Thyroid gland (tissue), 4 donors: ENCODE results near the gene OSBP2. TPM values are rescaled to one million over a fixed set of nuclear protein-coding genes. Genes with fewer than 3 reads are reported as not detected.

Experiments
- DNase-seq, 2 donors: peaks; one replicate each; pipeline ENCODE4 v3.0.0-alpha.2; 2019
- H3K27ac ChIP-seq, 3 donors: fragments of 200-600 bp; sonication (generic); 1 replicate in 2 of 3; 2 replicates in 1 of 3; pipeline ENCODE4 v1.5.1; 2016 to 2019; ENCODE audit warnings: mild to moderate bottlenecking in 1 of 3, moderate library complexity in 1 of 3
- H3K27me3 ChIP-seq: fragments of 200-600 bp; sonication (generic); one replicate; pipeline ENCODE4 v1.5.1; 2019
- H3K36me3 ChIP-seq, 2 donors: fragments of 200-600 bp; sonication (generic); one replicate each; pipeline ENCODE4 v1.5.1; 2016 to 2019
- H3K4me1 ChIP-seq, 2 donors: fragments of 200-600 bp; sonication (generic); one replicate each; pipeline ENCODE4 v1.5.1; 2017 to 2019
- H3K4me3 ChIP-seq, 3 donors: fragments of 200-600 bp; sonication (generic); replicated peaks in 1 of 3; 1 replicate in 2 of 3; 2 replicates in 1 of 3; pipeline ENCODE4 v1.5.1; 2016; ENCODE audit warnings: mild to moderate bottlenecking in 1 of 3
- H3K9me3 ChIP-seq: fragments of 200-600 bp; sonication (generic); one replicate; pipeline ENCODE4 v1.5.1; 2017
- POLR2A ChIP-seq, 2 donors: fragments of 450-650 bp; IDR thresholded peaks; one replicate each; pipeline ENCODE4 v1.6.1; 2017; ENCODE audit warnings: antibody characterized with exemption in 2 of 2, mild to moderate bottlenecking in 2 of 2, moderate library complexity in 1 of 2
- WGBS, 2 donors: methylation state at CpG; one replicate each; pipeline ENCODE4 v1.1.5; 2017; 5-methylcytosine and 5-hydroxymethylcytosine counted together
- intact Hi-C: fragments of 100-400 bp; cut with DNase I; formaldehyde crosslinking; loops from one replicate; pipeline ENCODE4 v1.15.1; 2023
- total RNA-seq, 4 donors: library from RNA; depleted of rRNA; stranded (reverse); fragments of >200 nt; gene quantifications; one replicate each; pipeline ENCODE4 v1.2.3, GENCODE V29; 2016
- TF ChIP-seq, protein P1 (sequence below), 6 experiments: fragments of 200-600 bp in 3 of 6; fragments of 450-650 bp in 3 of 6; sonication (generic) in 3 of 6; IDR thresholded peaks; one replicate each; pipeline ENCODE4 v1.5.1; 2016 to 2019; ENCODE audit warnings: antibody characterized with exemption in 6 of 6, mild to moderate bottlenecking in 2 of 6, inconsistent platforms in 1 of 6, moderate library complexity in 1 of 6

Gene OSBP2
- total RNA-seq, 4 donors from 2014 or later: 7.8 to 13.4 (median 11.5) TPM

DNA sequence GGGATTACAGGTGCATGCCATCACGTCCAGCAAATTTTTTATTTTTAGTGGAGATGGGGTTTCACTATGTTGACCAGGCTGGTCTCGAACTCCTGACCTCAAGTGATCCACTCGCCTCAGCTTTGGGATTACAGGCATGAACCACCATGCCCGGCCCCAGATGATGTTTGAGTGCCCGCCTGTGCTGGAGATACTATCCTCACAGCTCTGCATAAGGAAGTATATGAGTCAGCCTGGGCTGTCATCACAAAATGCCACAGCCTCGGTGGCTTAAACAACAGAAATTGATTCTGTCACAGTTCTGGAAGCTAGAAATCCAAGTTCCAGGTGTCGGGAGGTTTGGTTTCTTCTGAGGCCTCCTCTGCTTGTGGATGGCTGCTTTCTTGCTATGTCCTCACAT is 119.3 kb downstream of the OSBP2 start:
- no peak for TF ChIP-seq POLR2A (IDR thresholded peaks at IDR 0.05)
- TF ChIP-seq, protein P1, sequence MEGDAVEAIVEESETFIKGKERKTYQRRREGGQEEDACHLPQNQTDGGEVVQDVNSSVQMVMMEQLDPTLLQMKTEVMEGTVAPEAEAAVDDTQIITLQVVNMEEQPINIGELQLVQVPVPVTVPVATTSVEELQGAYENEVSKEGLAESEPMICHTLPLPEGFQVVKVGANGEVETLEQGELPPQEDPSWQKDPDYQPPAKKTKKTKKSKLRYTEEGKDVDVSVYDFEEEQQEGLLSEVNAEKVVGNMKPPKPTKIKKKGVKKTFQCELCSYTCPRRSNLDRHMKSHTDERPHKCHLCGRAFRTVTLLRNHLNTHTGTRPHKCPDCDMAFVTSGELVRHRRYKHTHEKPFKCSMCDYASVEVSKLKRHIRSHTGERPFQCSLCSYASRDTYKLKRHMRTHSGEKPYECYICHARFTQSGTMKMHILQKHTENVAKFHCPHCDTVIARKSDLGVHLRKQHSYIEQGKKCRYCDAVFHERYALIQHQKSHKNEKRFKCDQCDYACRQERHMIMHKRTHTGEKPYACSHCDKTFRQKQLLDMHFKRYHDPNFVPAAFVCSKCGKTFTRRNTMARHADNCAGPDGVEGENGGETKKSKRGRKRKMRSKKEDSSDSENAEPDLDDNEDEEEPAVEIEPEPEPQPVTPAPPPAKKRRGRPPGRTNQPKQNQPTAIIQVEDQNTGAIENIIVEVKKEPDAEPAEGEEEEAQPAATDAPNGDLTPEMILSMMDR (IDR thresholded peaks at IDR 0.05): no peak
- WGBS, 2 donors: 92 to 94% methylated on average over 7 of the region's 7 CpGs
- Histone ChIP-seq H3K36me3 (no peaks in the 10 kb centered on the region), H3K4me3 (no peak overlapping the region), H3K27me3 (no peaks in the 10 kb centered on the region), H3K4me1 (no peaks in the 10 kb centered on the region), H3K27ac (no peak overlapping the region), H3K9me3 (no peaks in the 10 kb centered on the region)
- intact Hi-C loops: no loop called here
- no peak for DNase-seq

DNA sequence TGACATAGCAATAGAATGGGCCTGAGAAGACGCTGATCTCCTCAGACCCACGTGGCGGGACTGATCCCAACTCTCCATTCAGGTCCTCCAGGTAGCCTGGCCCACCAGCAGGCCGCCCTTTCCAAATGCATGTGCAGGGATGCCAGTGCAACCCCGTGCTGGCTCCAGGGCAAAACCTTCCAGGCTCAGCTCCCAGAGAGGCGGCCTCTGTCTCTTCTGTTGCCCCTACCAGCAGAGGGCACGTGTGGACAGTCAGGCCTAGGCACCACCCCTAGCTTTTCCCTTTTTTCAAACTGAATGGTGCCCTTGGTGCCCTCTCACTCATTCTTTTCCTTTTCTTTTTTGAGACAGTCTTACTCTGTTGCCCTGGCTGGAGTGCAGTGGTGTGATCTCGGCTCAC is 121.7 kb downstream of the OSBP2 start:
- H3K27me3 ChIP-seq: peaks cover 7% of the 10 kb centered on the region
- H3K36me3 ChIP-seq: no peaks in the 10 kb centered on the region
- intact Hi-C loops: no loop called here
- no peaks in the 10 kb centered on the region for H3K9me3 ChIP-seq
- no peak for TF ChIP-seq POLR2A (IDR thresholded peaks at IDR 0.05)
- TF ChIP-seq, protein P1 (IDR thresholded peaks at IDR 0.05): no peak
- DNase-seq: no peak
- no peak overlapping the region for H3K4me3 ChIP-seq
- H3K4me1 ChIP-seq: no peaks in the 10 kb centered on the region
- no peak overlapping the region for H3K27ac ChIP-seq
- 74 to 83% methylated on average over 8 of the region's 8 CpGs for WGBS, 2 donors

DNA sequence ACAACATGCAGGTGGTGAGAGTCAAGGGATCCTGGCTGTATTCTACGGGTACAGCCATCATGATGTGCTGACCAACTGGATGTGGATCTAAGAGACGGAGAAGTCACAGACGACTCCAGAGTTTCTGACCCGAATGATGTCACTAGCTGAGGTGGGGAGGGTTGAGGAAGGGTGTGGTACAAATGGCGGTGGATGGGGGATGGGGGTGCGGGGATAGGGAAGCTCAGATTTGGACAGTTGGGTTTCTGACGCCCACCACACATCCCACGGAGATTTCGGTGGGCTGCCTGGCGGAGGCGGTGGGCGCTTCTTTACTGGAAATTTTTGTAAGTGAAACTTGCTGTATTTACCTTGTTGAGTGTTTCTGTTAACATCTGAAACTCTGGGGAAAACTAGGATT is 126.7 kb downstream of the OSBP2 start:
- DNase-seq: no peak
- Histone ChIP-seq H3K27ac (no peak overlapping the region), H3K4me3 (no peak overlapping the region), H3K36me3 (no peaks in the 10 kb centered on the region), H3K9me3 (no peaks in the 10 kb centered on the region), H3K4me1 (peaks cover 7 to 9% of the 10 kb centered on the region in 2 donors), H3K27me3 (peaks cover 12% of the 10 kb centered on the region)
- TF ChIP-seq, protein P1 (IDR thresholded peaks at IDR 0.05): no peak
- no peak for TF ChIP-seq POLR2A (IDR thresholded peaks at IDR 0.05)
- intact Hi-C loops: no loop called here
- WGBS, 2 donors: 92 to 93% methylated on average over 12 of the region's 12 CpGs

DNA sequence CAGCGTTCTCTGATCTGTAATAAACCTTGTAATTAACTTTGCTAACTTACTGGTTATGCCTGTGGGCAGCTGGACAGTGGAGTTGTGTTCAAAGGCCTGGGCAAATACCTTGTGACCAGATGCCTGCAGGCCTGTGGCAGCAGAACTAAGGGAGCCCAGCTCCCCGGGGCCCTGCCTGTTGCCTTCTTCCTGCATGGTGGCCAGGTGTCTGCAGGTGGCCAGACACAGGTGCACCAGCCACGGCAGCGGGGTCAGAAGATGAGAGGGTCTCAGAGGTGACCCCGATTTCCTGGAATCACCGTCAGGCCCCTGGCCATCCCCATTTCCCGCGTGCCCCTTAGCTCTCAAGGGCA is 127.2 kb downstream of the OSBP2 start:
- DNase-seq: no peak
- no peak for TF ChIP-seq POLR2A (IDR thresholded peaks at IDR 0.05)
- TF ChIP-seq, protein P1 (IDR thresholded peaks at IDR 0.05): no peak
- H3K27ac ChIP-seq: no peak overlapping the region
- H3K4me3 ChIP-seq: no peak overlapping the region
- peaks cover 7 to 9% of the 10 kb centered on the region in 2 donors for H3K4me1 ChIP-seq
- intact Hi-C loops: no loop called here
- no peaks in the 10 kb centered on the region for H3K9me3 ChIP-seq
- no peaks in the 10 kb centered on the region for H3K36me3 ChIP-seq
- 38 to 43% methylated on average over 4 to 7 of the region's 8 CpGs for WGBS, 2 donors
- H3K27me3 ChIP-seq: peaks cover 12% of the 10 kb centered on the region

DNA sequence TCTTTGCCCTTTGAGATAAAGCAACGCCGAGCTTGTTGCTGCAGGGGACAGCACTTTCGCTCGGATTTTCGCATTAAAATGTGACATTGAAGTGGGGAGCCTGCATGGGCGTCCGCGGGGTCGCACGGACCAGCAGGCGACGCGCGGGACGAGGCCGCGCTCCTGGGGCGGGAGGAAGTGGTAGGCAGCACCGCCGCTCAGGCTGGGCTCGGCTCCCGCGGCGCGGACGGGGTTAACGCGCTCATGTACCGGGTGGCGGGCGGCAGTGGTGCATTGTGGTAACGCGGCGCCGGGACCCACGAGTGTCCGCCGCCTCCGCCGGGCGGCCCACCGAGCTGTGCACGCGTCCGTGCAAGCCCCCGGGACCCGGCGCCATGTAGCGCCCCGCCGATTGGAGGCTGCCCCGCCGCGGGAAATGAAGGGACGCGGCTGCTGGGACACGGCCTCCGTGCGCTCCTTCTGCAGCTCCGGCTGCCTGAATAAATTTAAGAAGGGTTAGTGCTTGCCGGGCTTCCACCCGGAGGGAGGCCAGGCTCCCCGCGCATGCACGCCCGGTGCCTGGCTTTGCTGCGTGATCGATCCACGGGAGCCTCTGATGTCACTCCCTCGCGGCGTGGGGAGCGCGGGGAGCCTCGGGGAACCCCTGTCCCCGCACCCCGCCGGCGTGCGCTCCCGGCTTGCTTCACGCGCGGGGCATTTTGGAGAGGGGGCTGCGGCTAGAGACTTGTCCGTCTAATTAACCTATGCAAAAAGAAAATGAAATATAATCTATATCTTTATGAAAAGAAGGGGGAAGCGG is 127.7 kb downstream of the OSBP2 start:
- H3K9me3 ChIP-seq: no peaks in the 10 kb centered on the region
- H3K27me3 ChIP-seq: peaks cover 12% of the 10 kb centered on the region
- H3K4me3 ChIP-seq: no peak overlapping the region
- no peaks in the 10 kb centered on the region for H3K36me3 ChIP-seq
- H3K4me1 ChIP-seq: peaks cover 7 to 9% of the 10 kb centered on the region in 2 donors
- H3K27ac ChIP-seq: no peak overlapping the region
- DNase-seq: no peak
- no peak for TF ChIP-seq POLR2A (IDR thresholded peaks at IDR 0.05)
- TF ChIP-seq, protein P1 (IDR thresholded peaks at IDR 0.05): no peak
- WGBS, 2 donors: 5 to 12% methylated on average over 32 to 46 of the region's 87 CpGs
- intact Hi-C loops: no loop called here
